HG03025 (cell line): ENCODE results near the gene PAX2.

Experiments used
- ATAC-seq: cut with Tn5 transposase; IDR thresholded peaks from one replicate; pipeline ENCODE4 v1.9.1; 2021; ENCODE audit warnings: mild to moderate bottlenecking, moderate library complexity; ENCODE audit not compliant: unreplicated experiment, low FRiP score

Gene PAX2

GRCh38 chr10:100810091-100810834 is 64.9 kb downstream of the PAX2 start:
- no peak for ATAC-seq

GRCh38 chr10:100810835-100811116 is 65.4 kb downstream of the PAX2 start:
- ATAC-seq = no peak

- no peak for ATAC-seq
Measured at GRCh38 chr10:100811261-100811660, 65.9 kb downstream of the PAX2 start.

GRCh38 chr10:100811752-100812750 is 66.7 kb downstream of the PAX2 start:
- no peak for ATAC-seq

- ATAC-seq = no peak
Measured at GRCh38 chr10:100812978-100813377, 67.6 kb downstream of the PAX2 start.

- no peak for ATAC-seq
Measured at GRCh38 chr10:100814751-100815474, 69.5 kb downstream of the PAX2 start.

- ATAC-seq = no peak
Measured at GRCh38 chr10:100816671-100817070, 71.3 kb downstream of the PAX2 start.

GRCh38 chr10:100817268-100817839 is 72.0 kb downstream of the PAX2 start:
- ATAC-seq = no peak

- no peak for ATAC-seq
Measured at GRCh38 chr10:100819424-100819823, 74.0 kb downstream of the PAX2 start.

- ATAC-seq = no peak
Measured at GRCh38 chr10:100823194-100823593, 77.8 kb downstream of the PAX2 start.

GRCh38 chr10:100824886-100825285 is 79.5 kb downstream of the PAX2 start:
- ATAC-seq = no peak

- no peak for ATAC-seq
Measured at GRCh38 chr10:100825325-100825875, 80.0 kb downstream of the PAX2 start.

- ATAC-seq = no peak
Measured at GRCh38 chr10:100826031-100826651, 80.8 kb downstream of the PAX2 start.

- ATAC-seq = no peak
Measured at GRCh38 chr10:100826661-100826982, 81.2 kb downstream of the PAX2 start.

GRCh38 chr10:100826983-100827818 is 81.8 kb downstream of the PAX2 start:
- no peak for ATAC-seq

- no peak for ATAC-seq
Measured at GRCh38 chr10:100827819-100828737, 82.7 kb downstream of the PAX2 start.

GRCh38 chr10:100828738-100829096 is 83.3 kb downstream of the PAX2 start:
- no peak for ATAC-seq
